Renal cortical epithelial cell (primary cell): ENCODE measurements around the gene RGS6. TPM values are rescaled to one million over a fixed set of nuclear protein-coding genes. Genes with fewer than 3 reads are reported as not detected.

ENCODE experiments used
- DNase-seq: peaks from one replicate; pipeline ENCODE4 v3.0.0-alpha.2; 2011; ENCODE audit warnings: low read depth
- total RNA-seq: library from RNA; depleted of rRNA; stranded (reverse); fragments of >200 nt; gene quantifications from 2 replicates; pipeline ENCODE4 v1.2.3, GENCODE V29; 2014

The RGS6 gene
- total RNA-seq, 1 donor from 2014 or later, result not detected

GRCh38 chr14:72311116-72311515 is 378.9 kb downstream of the RGS6 start:
- peak; percentile 53 for DNase-seq

- DNase-seq, result peak; percentile 1
Measured at GRCh38 chr14:72311516-72311915, 379.3 kb downstream of the RGS6 start.

- DNase-seq, result no peak
Measured at GRCh38 chr14:72314808-72315435, 382.7 kb downstream of the RGS6 start.

GRCh38 chr14:72315714-72316113 is 383.5 kb downstream of the RGS6 start:
- no peak for DNase-seq

GRCh38 chr14:72318648-72319047 is 386.4 kb downstream of the RGS6 start:
- DNase-seq, result no peak

- no peak for DNase-seq
Measured at GRCh38 chr14:72332046-72332445, 399.8 kb downstream of the RGS6 start.

GRCh38 chr14:72332871-72333270 is 400.6 kb downstream of the RGS6 start:
- DNase-seq, result no peak

GRCh38 chr14:72333357-72333756 is 401.1 kb downstream of the RGS6 start:
- no peak for DNase-seq

GRCh38 chr14:72336311-72336980 is 404.2 kb downstream of the RGS6 start:
- DNase-seq, result no peak

GRCh38 chr14:72341237-72341636 is 409.0 kb downstream of the RGS6 start:
- no peak for DNase-seq

- DNase-seq, result no peak
Measured at GRCh38 chr14:72341686-72342085, 409.5 kb downstream of the RGS6 start.

- no peak for DNase-seq
Measured at GRCh38 chr14:72347118-72347517, 414.9 kb downstream of the RGS6 start.

GRCh38 chr14:72350215-72350614 is 418.0 kb downstream of the RGS6 start:
- no peak for DNase-seq

GRCh38 chr14:72352012-72352411 is 419.8 kb downstream of the RGS6 start:
- no peak for DNase-seq

GRCh38 chr14:72366619-72367018 is 434.4 kb downstream of the RGS6 start:
- DNase-seq, result no peak

- no peak for DNase-seq
Measured at GRCh38 chr14:72369106-72369505, 436.9 kb downstream of the RGS6 start.

- DNase-seq, result no peak
Measured at GRCh38 chr14:72377016-72377415, 444.8 kb downstream of the RGS6 start.

GRCh38 chr14:72380456-72380855 is 448.2 kb downstream of the RGS6 start:
- no peak for DNase-seq

- DNase-seq, result no peak
Measured at GRCh38 chr14:72383865-72384264, 451.6 kb downstream of the RGS6 start.

- no peak for DNase-seq
Measured at GRCh38 chr14:72387726-72388125, 455.5 kb downstream of the RGS6 start.

- DNase-seq, result no peak
Measured at GRCh38 chr14:72389200-72389599, 457.0 kb downstream of the RGS6 start.

- no peak for DNase-seq
Measured at GRCh38 chr14:72401101-72401625, 468.9 kb downstream of the RGS6 start.

GRCh38 chr14:72401632-72402376 is 469.6 kb downstream of the RGS6 start:
- DNase-seq, result no peak
